B cell (primary cell): ENCODE results near the gene ABCA1. TPM values are rescaled to one million over a fixed set of nuclear protein-coding genes. Genes with fewer than 3 reads are reported as not detected.

ENCODE experiments used
- ATAC-seq: fragments of 200-7000 bp; cut with Tn5 transposase; one replicate; pipeline ENCODE4 v1.10.0; 2021; ENCODE audit warnings: low read depth, mild to moderate bottlenecking, moderate number of reproducible peaks, moderate library complexity
- CTCF ChIA-PET: fragments of 350-600 bp; sonication (Branson Sonifier 250); formaldehyde crosslinking; loops from one replicate; lab custom pipeline; 2021; ENCODE audit warnings: antibody characterized with exemption, inconsistent platforms; lab: Charles Lee
- POLR2A ChIA-PET: fragments of 350-600 bp; sonication (Branson Sonifier 250); formaldehyde crosslinking; loops from one replicate; lab custom pipeline; 2021; ENCODE audit warnings: antibody characterized with exemption; lab: Charles Lee
- DNase-seq: peaks from one replicate; pipeline ENCODE4 v3.0.0; 2013
- H2AFZ ChIP-seq: 2 replicates; pipeline ENCODE4 v1.6.1; 2012; ENCODE audit warnings: mild to moderate bottlenecking, low read depth, low read length; ENCODE audit not compliant: insufficient read depth, poor library complexity, severe bottlenecking
- H3K27ac ChIP-seq, 2 donors: 1 replicate in 1 of 2; 2 replicates in 1 of 2; pipeline ENCODE4 v1.5.1; 2012 to 2013; ENCODE audit warnings: low read length in 2 of 2, mild to moderate bottlenecking in 2 of 2, moderate library complexity in 1 of 2
- H3K27me3 ChIP-seq, 4 experiments: fragments of 200-600 bp in 1 of 4; sonication (generic) in 1 of 4; replicated peaks in 1 of 4; 1 replicate in 2 of 4; 2 replicates in 2 of 4; pipeline versions ENCODE4 v1.6.1 to v1.7.0; 2013 to 2016; ENCODE audit warnings: low read length in 3 of 4, mild to moderate bottlenecking in 2 of 4, mixed read lengths in 1 of 4, moderate library complexity in 1 of 4; ENCODE audit not compliant: insufficient read depth in 4 of 4, control insufficient read depth in 3 of 4; ENCODE audit errors: control extremely low read depth in 1 of 4
- H3K36me3 ChIP-seq, 2 experiments: replicated peaks in 1 of 2; 1 replicate in 1 of 2; 2 replicates in 1 of 2; pipeline versions ENCODE4 v1.6.1 to v1.7.1; 2013; ENCODE audit warnings: low read length in 1 of 2; ENCODE audit not compliant: insufficient read depth in 2 of 2, control insufficient read depth in 1 of 2; ENCODE audit errors: control extremely low read depth in 1 of 2, extremely low read depth in 1 of 2
- H3K4me1 ChIP-seq, 2 donors: fragments of 200-600 bp in 1 of 2; sonication (generic) in 1 of 2; 1 replicate in 1 of 2; 2 replicates in 1 of 2; pipeline versions ENCODE4 v1.5.1 to v1.6.1; 2013 to 2017; ENCODE audit warnings: low read length in 2 of 2; ENCODE audit not compliant: control insufficient read depth in 2 of 2, insufficient read depth in 2 of 2
- H3K4me2 ChIP-seq: replicated peaks from 2 replicates; pipeline ENCODE3; 2012; ENCODE audit warnings: mild to moderate bottlenecking, low read depth, low read length; ENCODE audit not compliant: poor library complexity, severe bottlenecking
- H3K4me3 ChIP-seq, 5 experiments: fragments of 200-600 bp in 1 of 5; sonication (generic) in 1 of 5; 1 replicate in 3 of 5; 2 replicates in 2 of 5; pipeline versions ENCODE4 v1.5.1 to v1.7.0; 2011 to 2016; ENCODE audit warnings: low read length in 4 of 5, mild to moderate bottlenecking in 4 of 5, low read depth in 2 of 5, control low read depth in 1 of 5, moderate library complexity in 1 of 5; ENCODE audit not compliant: insufficient read depth in 1 of 5; ENCODE audit errors: control extremely low read depth in 1 of 5, extremely low read depth in 1 of 5
- H3K79me2 ChIP-seq: fragments of 200-600 bp; sonication (generic); one replicate; pipeline ENCODE4 v1.6.0; 2016; ENCODE audit warnings: low read length; ENCODE audit not compliant: control insufficient read depth, insufficient read depth
- H3K9ac ChIP-seq: fragments of 200-600 bp; sonication (generic); 2 replicates; pipeline ENCODE4 v1.6.1; 2017; ENCODE audit warnings: mild to moderate bottlenecking, low read length, moderate library complexity
- H3K9me3 ChIP-seq, 3 donors: one replicate each; pipeline versions ENCODE4 v1.6.1 to v1.7.1; 2013; ENCODE audit warnings: low read length in 2 of 3; ENCODE audit not compliant: control insufficient read depth in 2 of 3, insufficient read depth in 1 of 3; ENCODE audit errors: control extremely low read depth in 1 of 3
- H4K20me1 ChIP-seq: 2 replicates; pipeline ENCODE4 v1.6.0; 2012; ENCODE audit warnings: mild to moderate bottlenecking, low read length; ENCODE audit not compliant: insufficient read depth, control insufficient read depth, poor library complexity, severe bottlenecking
- H3K27ac Mint-ChIP-seq: one replicate; pipeline ENCODE4 v1.8.0; 2021; ENCODE audit warnings: mixed read lengths
- H3K27me3 Mint-ChIP-seq: one replicate; pipeline ENCODE4 v1.8.0; 2021; ENCODE audit warnings: mixed read lengths
- H3K4me1 Mint-ChIP-seq: one replicate; pipeline ENCODE4 v1.8.0; 2021; ENCODE audit warnings: mixed read lengths
- H3K4me3 Mint-ChIP-seq: one replicate; pipeline ENCODE4 v1.8.0; 2021; ENCODE audit warnings: mixed read lengths
- H3K9me3 Mint-ChIP-seq: one replicate; pipeline ENCODE4 v1.8.0; 2022; ENCODE audit warnings: mixed read lengths; ENCODE audit not compliant: insufficient read depth
- CTCF ChIP-seq: fragments of 200-600 bp; IDR thresholded peaks from one replicate; pipeline ENCODE4 v1.8.0; 2022; ENCODE audit warnings: antibody characterized with exemption, mild to moderate bottlenecking
- EZH2 ChIP-seq: IDR thresholded peaks from 2 replicates; pipeline ENCODE4 v1.6.1; 2012; ENCODE audit warnings: borderline replicate concordance, low read depth, mild to moderate bottlenecking, moderate library complexity, low read length; ENCODE audit not compliant: insufficient read depth, poor library complexity, severe bottlenecking
- WGBS: methylation state at CpG from one replicate; pipeline ENCODE4 v1.1.5; 2013; ENCODE audit warnings: missing lambda C conversion rate; ENCODE audit not compliant: insufficient coverage; 5-methylcytosine and 5-hydroxymethylcytosine counted together
- intact Hi-C: fragments of 100-400 bp; cut with micrococcal nuclease; formaldehyde crosslinking; loops from one replicate; pipeline ENCODE4 v1.10.0; 2022
- polyA plus RNA-seq: library from polyadenylated mRNA; depleted of rRNA; stranded (reverse); fragments of >200 nt; gene quantifications from 2 replicates; pipeline ENCODE4 v1.2.3, GENCODE V29; 2012
- total RNA-seq, 2 donors: library from RNA; stranded (reverse); fragments of 120-200 nt in 1 of 2; gene quantifications; 1 replicate in 1 of 2; 2 replicates in 1 of 2; pipeline versions ENCODE4 v1.2.3 to v1.2.4, GENCODE V29; 2013 to 2022

Gene ABCA1
- total and polyA plus RNA-seq, 2 donors (not counting 1 experiment from before 2014, with no cell fraction given) = 5.2 to 24.0 TPM

GRCh38 chr9:104879555-104880309 lies 48.2 kb downstream of the ABCA1 start:
- Mint-ChIP-seq H3K4me3 (no peak overlapping the region), H3K4me1 (no peaks in the 10 kb centered on the region), H3K27ac (no peak overlapping the region), H3K27me3 (no peaks in the 10 kb centered on the region), H3K9me3 (no peaks in the 10 kb centered on the region)
- Histone ChIP-seq H3K4me3 (no peak overlapping the region), H3K9me3 (no peaks in the 10 kb centered on the region), H4K20me1 (peaks cover 17% of the 10 kb centered on the region), H3K4me1 (no peaks in the 10 kb centered on the region), H2AFZ (no peak overlapping the region), H3K79me2 (peaks cover 3% of the 10 kb centered on the region), H3K4me2 (no peak overlapping the region), H3K27me3 (no peaks in the 10 kb centered on the region), H3K36me3 (peaks cover 2 to 71% of the 10 kb centered on the region in 2 experiments), H3K27ac (no peak overlapping the region), H3K9ac (no peak overlapping the region)
- ATAC-seq = no peak
- CTCF ChIA-PET = interaction anchor here (0.5 to 1.4 kb wide), 4 partner anchors 16 to 535 kb away, joined by 3 to 9 read pairs (median 4); partner anchors contain the start of gene ABCA1
- POLR2A ChIA-PET = no interaction called here
- intact Hi-C loops = no loop called here
- 100% methylated on average over 2 of the region's 5 CpGs for WGBS
- no peak for DNase-seq
- TF ChIP-seq CTCF (no peak), EZH2 (no peak)

GRCh38 chr9:104876587-104876986 lies 51.4 kb downstream of the ABCA1 start:
- H3K4me1 ChIP-seq = no peaks in the 10 kb centered on the region
- Mint-ChIP-seq H3K27me3 (no peaks in the 10 kb centered on the region), H3K9me3 (no peaks in the 10 kb centered on the region), H3K27ac (no peak overlapping the region), H3K4me1 (peaks cover 5% of the 10 kb centered on the region), H3K4me3 (no peak overlapping the region)
- no peak for DNase-seq
- ChIA-PET CTCF (interaction anchor here (1.0 to 2.0 kb wide), 3 partner anchors 13 to 542 kb away, joined by 3 to 8 read pairs (median 3); no protein-coding TSS in a partner anchor), POLR2A (no interaction called here)
- H3K4me2 ChIP-seq = no peak overlapping the region
- no peak overlapping the region for H2AFZ ChIP-seq
- no peak overlapping the region for H3K9ac ChIP-seq
- no peak overlapping the region for H3K4me3 ChIP-seq
- WGBS = no CpG with 5 or more reads among the region's 1 CpG
- TF ChIP-seq CTCF = no peak
- TF ChIP-seq EZH2 = no peak
- H3K27me3 ChIP-seq = no peaks in the 10 kb centered on the region
- peaks cover 7% of the 10 kb centered on the region for H3K79me2 ChIP-seq
- intact Hi-C loops = no loop called here
- peaks cover 20% of the 10 kb centered on the region for H4K20me1 ChIP-seq
- no peaks in the 10 kb centered on the region for H3K9me3 ChIP-seq
- no peak for ATAC-seq
- H3K36me3 ChIP-seq = peaks cover 2 to 61% of the 10 kb centered on the region in 2 experiments
- no peak overlapping the region for H3K27ac ChIP-seq
